HG03280 (cell line): ENCODE measurements around the gene C6.

ENCODE experiments used
- ATAC-seq: cut with Tn5 transposase; IDR thresholded peaks from one replicate; pipeline ENCODE4 v1.9.1; 2021; ENCODE audit warnings: mild to moderate bottlenecking, moderate library complexity; ENCODE audit not compliant: unreplicated experiment

The C6 gene

GRCh38 chr5:41127967-41128690, 85.2 kb downstream of the C6 start:
- no peak for ATAC-seq

GRCh38 chr5:41122459-41122858, 90.9 kb downstream of the C6 start:
- ATAC-seq = no peak

GRCh38 chr5:41120600-41120999, 92.7 kb downstream of the C6 start:
- no peak for ATAC-seq

- no peak for ATAC-seq
These were observed 95.2 kb downstream of the C6 start for GRCh38 chr5:41118177-41118576.

DNA sequence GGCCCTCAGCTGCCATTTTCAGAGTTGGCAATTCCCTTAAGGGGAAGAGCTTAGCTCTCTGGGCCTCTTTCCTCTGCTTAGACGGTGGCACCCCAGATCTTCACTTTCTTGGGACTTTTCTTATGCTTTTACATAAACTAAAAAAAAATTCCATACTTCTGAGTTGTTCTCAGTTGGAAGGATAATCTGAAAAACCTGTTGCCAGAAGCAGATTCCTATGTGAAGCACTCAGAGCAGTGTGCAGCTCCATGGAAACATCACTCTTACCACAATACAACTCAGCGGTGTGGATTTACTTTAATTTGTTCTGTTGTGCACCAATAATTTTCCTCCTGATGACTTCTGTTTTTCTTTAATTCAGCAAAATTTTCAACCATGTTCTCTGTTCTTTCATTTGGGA, 98.1 kb downstream of the C6 start:
- no peak for ATAC-seq

DNA sequence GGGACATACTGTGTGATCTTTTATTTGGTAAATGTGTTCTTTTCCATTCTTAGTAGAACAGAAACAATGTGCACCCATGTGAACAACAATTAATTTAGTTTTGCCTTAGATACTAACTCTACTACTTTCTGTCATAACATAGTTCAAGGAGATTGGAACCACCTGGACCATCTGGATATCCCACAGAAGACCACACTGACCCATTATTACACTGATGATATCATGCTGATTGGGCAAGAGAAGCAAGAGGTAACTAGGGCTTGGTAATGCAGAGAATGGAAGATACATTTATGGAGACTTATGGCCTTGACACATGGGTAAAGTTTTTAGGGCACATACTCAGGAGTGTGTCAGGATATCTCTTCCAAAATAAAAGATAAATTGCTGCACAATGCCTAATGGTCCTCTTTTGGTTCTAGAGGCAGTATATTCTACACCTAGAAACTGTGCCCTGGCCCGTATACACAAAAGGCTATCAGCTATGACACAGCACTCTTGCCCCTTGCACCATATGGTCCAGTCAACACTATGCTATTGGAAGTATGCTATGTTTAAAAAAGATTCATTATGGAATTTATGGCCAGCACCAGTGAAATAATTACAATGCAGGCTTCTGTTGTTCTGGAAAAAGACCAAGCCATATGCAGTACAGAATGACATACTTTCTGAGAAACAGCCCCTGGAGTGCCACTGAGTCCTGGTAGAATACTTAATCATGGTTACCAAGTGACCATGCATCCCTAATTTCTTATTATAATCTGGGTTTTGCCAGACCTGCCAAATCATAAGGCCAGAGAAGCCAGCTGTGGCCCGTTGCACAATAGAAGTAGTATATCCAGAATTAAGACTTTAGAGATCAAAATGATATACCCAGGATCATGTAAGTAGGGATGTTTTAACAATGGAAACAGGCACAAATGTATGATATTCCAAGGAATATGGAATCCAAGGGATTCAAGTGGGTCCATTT, 100.6 kb downstream of the C6 start:
- ATAC-seq = no peak

- no peak for ATAC-seq
These were observed 104.1 kb downstream of the C6 start for GRCh38 chr5:41109186-41109585.

GRCh38 chr5:41102341-41102740, 111.0 kb downstream of the C6 start:
- ATAC-seq = no peak

DNA sequence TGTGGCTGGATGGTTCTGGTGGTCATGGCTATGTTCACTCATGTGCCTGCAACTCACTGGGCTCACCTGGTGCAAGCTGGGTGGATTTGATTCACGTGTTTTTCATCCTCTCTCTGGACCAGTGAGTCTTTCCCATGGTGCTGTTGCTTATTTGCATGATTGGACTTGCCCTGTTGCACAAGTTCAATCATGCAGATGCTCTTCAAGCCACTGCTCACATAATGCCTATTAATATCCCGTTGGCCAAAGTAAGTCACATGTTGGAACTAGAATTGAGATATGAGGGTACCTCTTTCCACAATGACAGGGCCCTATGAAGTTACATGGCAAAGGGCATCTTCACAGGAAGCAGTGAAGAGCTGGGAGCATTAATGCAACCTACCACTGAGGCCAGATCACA, 115.7 kb downstream of the C6 start:
- ATAC-seq = no peak

GRCh38 chr5:41095324-41096101, 117.8 kb downstream of the C6 start:
- ATAC-seq = no peak

DNA sequence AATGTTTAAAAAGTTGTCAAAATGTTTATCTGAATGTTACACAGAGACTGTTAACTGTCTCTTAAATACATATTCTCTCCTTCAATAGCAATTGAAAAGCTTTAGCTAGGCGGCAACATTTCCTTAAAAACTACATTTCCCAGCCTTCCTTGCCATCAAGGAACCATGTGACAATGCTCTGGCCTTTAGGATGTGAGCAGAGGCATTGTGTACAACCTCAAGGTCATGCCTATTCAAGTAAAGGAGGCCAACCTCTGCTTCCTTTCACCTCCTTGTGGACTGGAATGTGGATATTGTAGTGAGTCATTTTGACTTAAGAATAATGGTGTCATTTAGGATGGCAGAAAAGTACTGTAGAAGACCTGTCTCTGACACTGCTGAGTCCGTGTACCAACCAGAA, 118.5 kb downstream of the C6 start:
- ATAC-seq = no peak

GRCh38 chr5:41093803-41094202, 119.5 kb downstream of the C6 start:
- ATAC-seq = no peak
